PC-9 (cell line): Measurements from ENCODE around the gene WSCD2. TPM values are rescaled to one million over a fixed set of nuclear protein-coding genes. Genes with fewer than 3 reads are reported as not detected.

Source experiments
- BruUV-seq: library from RNA; stranded (reverse); fragments of 400-500 nt; replicated peaks from 2 replicates; lab custom pipeline; 2021; lab: Mats Ljungman, UMichigan
- CTCF ChIA-PET: fragments of 300-600 bp; sonication (Branson Sonifier 250); formaldehyde crosslinking; loops from one replicate; lab custom pipeline; 2022; ENCODE audit warnings: antibody characterized with exemption; lab: Charles Lee
- POLR2A ChIA-PET: fragments of 300-600 bp; sonication (Branson Sonifier 250); formaldehyde crosslinking; loops from one replicate; lab custom pipeline; 2022; ENCODE audit warnings: antibody characterized with exemption; ENCODE audit not compliant: unreplicated experiment; lab: Charles Lee
- DNase-seq, 2 experiments: peaks; one replicate each; pipeline versions ENCODE4 v3.0.0 to v3.0.0-alpha.2; 2015 to 2022; ENCODE audit warnings: mixed read lengths in 1 of 2
- H2AFZ ChIP-seq: fragments of 200-600 bp; sonication (generic); 2 replicates; pipeline ENCODE4 v1.8.1; 2017; ENCODE audit warnings: antibody characterized with exemption
- H3F3A ChIP-seq: fragments of 200-600 bp; sonication (generic); 2 replicates; pipeline ENCODE4 v1.8.1; 2017; ENCODE audit warnings: antibody characterized with exemption, mild to moderate bottlenecking, low read depth; ENCODE audit not compliant: insufficient read depth
- H3K27ac ChIP-seq: fragments of 200-600 bp; sonication (generic); 2 replicates; pipeline ENCODE4 v1.6.1; 2016; ENCODE audit warnings: mixed run types
- H3K27me3 ChIP-seq: fragments of 200-600 bp; sonication (generic); 2 replicates; pipeline ENCODE4 v1.6.1; 2016; ENCODE audit warnings: low read depth, mixed run types; ENCODE audit not compliant: insufficient read depth
- H3K36me3 ChIP-seq: fragments of 200-600 bp; sonication (generic); 2 replicates; pipeline ENCODE4 v1.6.1; 2016; ENCODE audit warnings: low read depth, mixed run types
- H3K4me1 ChIP-seq: fragments of 200-600 bp; sonication (generic); replicated peaks from 2 replicates; pipeline ENCODE4 v1.6.1; 2016; ENCODE audit warnings: mixed run types; ENCODE audit not compliant: insufficient read depth
- H3K4me2 ChIP-seq: fragments of 200-600 bp; sonication (generic); 2 replicates; pipeline ENCODE4 v1.6.1; 2017; ENCODE audit warnings: mixed run types
- H3K4me3 ChIP-seq: fragments of 200-600 bp; sonication (generic); 2 replicates; pipeline ENCODE4 v1.6.1; 2016; ENCODE audit warnings: mixed run types
- H3K79me2 ChIP-seq: fragments of 200-600 bp; sonication (generic); 2 replicates; pipeline ENCODE4 v1.6.1; 2017; ENCODE audit warnings: low read depth, mixed run types
- H3K9me2 ChIP-seq: fragments of 200-600 bp; sonication (generic); 2 replicates; pipeline ENCODE4 v1.8.1; 2017; ENCODE audit warnings: mild to moderate bottlenecking; ENCODE audit not compliant: insufficient read depth
- H3K9me3 ChIP-seq: fragments of 200-600 bp; sonication (generic); 2 replicates; pipeline ENCODE4 v1.8.1; 2016; ENCODE audit warnings: low read depth; ENCODE audit not compliant: insufficient read depth
- H4K20me1 ChIP-seq: fragments of 200-600 bp; sonication (generic); 2 replicates; pipeline ENCODE4 v1.8.1; 2017; ENCODE audit not compliant: insufficient read depth
- EZH2 ChIP-seq: fragments of 200-600 bp; sonication (generic); IDR thresholded peaks from 2 replicates; pipeline ENCODE4 v1.8.0; 2017; ENCODE audit warnings: antibody characterized with exemption, low read depth
- intact Hi-C: fragments of 100-400 bp; cut with micrococcal nuclease; formaldehyde crosslinking; loops from one replicate; pipeline ENCODE4 v1.10.0; 2022; ENCODE audit not compliant: unreplicated experiment
- total RNA-seq: library from RNA; stranded (reverse); gene quantifications from 2 replicates; pipeline ENCODE4 v1.2.3, GENCODE V29; 2021
- TF ChIP-seq, protein P1 (sequence below): fragments of 200-600 bp; sonication (generic); conservative IDR thresholded peaks from 2 replicates; pipeline ENCODE4 v1.6.1; 2017; ENCODE audit warnings: mixed run types, antibody characterized with exemption, mild to moderate bottlenecking, moderate library complexity

Gene WSCD2
- total RNA-seq, 1 experiment from 2014 or later = not detected

- POLR2A ChIA-PET = no interaction called here
- no TSS peak for BruUV-seq
- H3K27me3 ChIP-seq = no peaks in the 10 kb centered on the region
Observed at GRCh38 chr12:108270849-108271143, 141.7 kb downstream of the WSCD2 start.

GRCh38 chr12:108271951-108272872 lies 143.1 kb downstream of the WSCD2 start:
- ChIA-PET CTCF (no interaction called here), POLR2A (no interaction called here)
- H3K4me2 ChIP-seq = no peak overlapping the region
- no TSS peak for BruUV-seq
- no peaks in the 10 kb centered on the region for H3K4me1 ChIP-seq
- no peaks in the 10 kb centered on the region for H3K9me2 ChIP-seq
- no peaks in the 10 kb centered on the region for H3F3A ChIP-seq
- no peaks in the 10 kb centered on the region for H4K20me1 ChIP-seq
- DNase-seq = no peak
- no peak overlapping the region for H3K4me3 ChIP-seq
- TF ChIP-seq, protein P1, sequence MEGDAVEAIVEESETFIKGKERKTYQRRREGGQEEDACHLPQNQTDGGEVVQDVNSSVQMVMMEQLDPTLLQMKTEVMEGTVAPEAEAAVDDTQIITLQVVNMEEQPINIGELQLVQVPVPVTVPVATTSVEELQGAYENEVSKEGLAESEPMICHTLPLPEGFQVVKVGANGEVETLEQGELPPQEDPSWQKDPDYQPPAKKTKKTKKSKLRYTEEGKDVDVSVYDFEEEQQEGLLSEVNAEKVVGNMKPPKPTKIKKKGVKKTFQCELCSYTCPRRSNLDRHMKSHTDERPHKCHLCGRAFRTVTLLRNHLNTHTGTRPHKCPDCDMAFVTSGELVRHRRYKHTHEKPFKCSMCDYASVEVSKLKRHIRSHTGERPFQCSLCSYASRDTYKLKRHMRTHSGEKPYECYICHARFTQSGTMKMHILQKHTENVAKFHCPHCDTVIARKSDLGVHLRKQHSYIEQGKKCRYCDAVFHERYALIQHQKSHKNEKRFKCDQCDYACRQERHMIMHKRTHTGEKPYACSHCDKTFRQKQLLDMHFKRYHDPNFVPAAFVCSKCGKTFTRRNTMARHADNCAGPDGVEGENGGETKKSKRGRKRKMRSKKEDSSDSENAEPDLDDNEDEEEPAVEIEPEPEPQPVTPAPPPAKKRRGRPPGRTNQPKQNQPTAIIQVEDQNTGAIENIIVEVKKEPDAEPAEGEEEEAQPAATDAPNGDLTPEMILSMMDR = no peak
- no peak for TF ChIP-seq EZH2
- H3K79me2 ChIP-seq = no peaks in the 10 kb centered on the region
- no peaks in the 10 kb centered on the region for H3K9me3 ChIP-seq
- no peaks in the 10 kb centered on the region for H3K27me3 ChIP-seq
- H2AFZ ChIP-seq = no peak overlapping the region
- no peak overlapping the region for H3K27ac ChIP-seq
- intact Hi-C loops = no loop called here
- no peaks in the 10 kb centered on the region for H3K36me3 ChIP-seq

More at GRCh38 chr12:108270849-108271143, 141.7 kb downstream of the WSCD2 start:
- Histone ChIP-seq H3K27ac (no peak overlapping the region), H3K9me2 (no peaks in the 10 kb centered on the region), H3K36me3 (no peaks in the 10 kb centered on the region), H4K20me1 (no peaks in the 10 kb centered on the region), H3K4me1 (no peaks in the 10 kb centered on the region), H3K4me2 (no peak overlapping the region), H3F3A (no peaks in the 10 kb centered on the region), H3K9me3 (no peaks in the 10 kb centered on the region), H2AFZ (no peak overlapping the region), H3K79me2 (no peaks in the 10 kb centered on the region), H3K4me3 (no peak overlapping the region)
- TF ChIP-seq EZH2 = no peak
- TF ChIP-seq, protein P1 = no peak
- intact Hi-C loops = no loop called here
- CTCF ChIA-PET = no interaction called here
- DNase-seq = no peak

DNA sequence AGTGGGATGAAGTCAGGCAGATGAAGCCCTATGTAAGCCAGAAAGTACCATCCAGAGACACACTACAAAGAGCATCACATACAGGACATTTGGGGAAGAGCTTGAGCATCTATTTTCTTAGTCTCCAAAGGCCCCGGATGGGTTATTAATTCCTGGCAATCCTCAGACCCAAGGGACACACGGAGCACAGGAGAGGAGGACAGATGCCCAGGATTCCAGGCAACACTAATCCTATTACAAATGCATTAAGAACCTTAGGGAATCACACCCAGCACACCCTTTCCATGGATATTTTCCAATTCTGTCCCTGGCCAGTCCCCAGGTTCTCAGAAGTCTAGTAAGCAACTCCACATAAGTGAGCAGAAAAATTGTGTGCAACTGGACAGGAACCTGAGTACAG lies 144.1 kb downstream of the WSCD2 start:
- ChIA-PET POLR2A (no interaction called here), CTCF (no interaction called here)
- Histone ChIP-seq H3K27ac (no peak overlapping the region), H3K79me2 (no peaks in the 10 kb centered on the region), H3K4me2 (no peak overlapping the region), H3K9me2 (no peaks in the 10 kb centered on the region), H2AFZ (no peak overlapping the region), H3K27me3 (no peaks in the 10 kb centered on the region), H3F3A (no peaks in the 10 kb centered on the region), H3K36me3 (no peaks in the 10 kb centered on the region), H3K9me3 (no peaks in the 10 kb centered on the region), H3K4me3 (no peak overlapping the region), H3K4me1 (no peaks in the 10 kb centered on the region), H4K20me1 (no peaks in the 10 kb centered on the region)
- TF ChIP-seq, protein P1 = no peak
- no peak for TF ChIP-seq EZH2
- no TSS peak for BruUV-seq
- no peak for DNase-seq
- intact Hi-C loops = no loop called here
